Caco-2 (cell line): ENCODE results near the gene CSMD2. TPM values are rescaled to one million over a fixed set of nuclear protein-coding genes. Genes with fewer than 3 reads are reported as not detected.

Experiments used
- BruUV-seq: library from RNA; stranded (reverse); fragments of 400-500 nt; replicated peaks from 2 replicates; lab custom pipeline; 2021; lab: Mats Ljungman, UMichigan
- CTCF ChIA-PET: fragments of 300-600 bp; sonication (Branson Sonifier 250); formaldehyde crosslinking; loops from one replicate; lab custom pipeline; 2022; ENCODE audit warnings: antibody characterized with exemption; lab: Charles Lee
- POLR2A ChIA-PET: fragments of 300-600 bp; sonication (Branson Sonifier 250); formaldehyde crosslinking; loops from one replicate; lab custom pipeline; 2022; ENCODE audit warnings: antibody characterized with exemption; lab: Charles Lee
- DNase-seq, 2 experiments: peaks; one replicate each; pipeline versions ENCODE4 v3.0.0 to v3.0.0-alpha.2; 2020 to 2022
- H3K27me3 ChIP-seq: replicated peaks from 2 replicates; pipeline ENCODE4 v1.6.0; 2011; ENCODE audit warnings: low read length; ENCODE audit not compliant: control insufficient read depth, insufficient read depth
- H3K36me3 ChIP-seq: 2 replicates; pipeline ENCODE4 v1.5.1; 2011; ENCODE audit warnings: low read length; ENCODE audit not compliant: control insufficient read depth, insufficient read depth
- H3K4me1 ChIP-seq: fragments of 250-450 bp; sonication (Bioruptor Pico); 2 replicates; pipeline ENCODE4 v1.5.1; 2020; ENCODE audit warnings: mild to moderate bottlenecking
- H3K4me3 ChIP-seq: 2 replicates; pipeline ENCODE4 v1.5.1; 2011; ENCODE audit warnings: low read depth, mild to moderate bottlenecking, control low read depth, low read length
- H3K9me3 ChIP-seq: fragments of 250-450 bp; sonication (Bioruptor Pico); 2 replicates; pipeline ENCODE4 v1.5.1; 2020; ENCODE audit warnings: mild to moderate bottlenecking, moderate library complexity
- H3K27ac Mint-ChIP-seq: one replicate; pipeline ENCODE4 v1.8.0; 2022; ENCODE audit warnings: mixed read lengths; ENCODE audit not compliant: unreplicated experiment
- H3K27me3 Mint-ChIP-seq: one replicate; pipeline ENCODE4 v1.8.0; 2022; ENCODE audit warnings: mixed read lengths; ENCODE audit not compliant: insufficient read depth, unreplicated experiment
- H3K36me3 Mint-ChIP-seq: one replicate; pipeline ENCODE4 v1.8.0; 2022; ENCODE audit warnings: mild to moderate bottlenecking, mixed read lengths; ENCODE audit not compliant: insufficient read depth, unreplicated experiment
- H3K4me1 Mint-ChIP-seq: one replicate; pipeline ENCODE4 v1.8.0; 2022; ENCODE audit warnings: low read depth, mixed read lengths; ENCODE audit not compliant: unreplicated experiment
- H3K4me3 Mint-ChIP-seq: one replicate; pipeline ENCODE4 v1.8.0; 2022; ENCODE audit warnings: mild to moderate bottlenecking, moderate library complexity, mixed read lengths; ENCODE audit not compliant: unreplicated experiment
- H3K9me3 Mint-ChIP-seq: one replicate; pipeline ENCODE4 v1.8.0; 2022; ENCODE audit warnings: mixed read lengths; ENCODE audit not compliant: unreplicated experiment
- CTCF ChIP-seq, 2 experiments: fragments of 200-600 bp in 1 of 2; IDR thresholded peaks; 1 replicate in 1 of 2; 2 replicates in 1 of 2; pipeline versions ENCODE4 v1.5.1 to v1.8.0; 2011 to 2022; ENCODE audit warnings: antibody characterized with exemption in 1 of 2, control low read depth in 1 of 2, inconsistent platforms in 1 of 2, low read depth in 1 of 2, low read length in 1 of 2, mild to moderate bottlenecking in 1 of 2, moderate library complexity in 1 of 2; ENCODE audit not compliant: insufficient read depth in 1 of 2, severe bottlenecking in 1 of 2, unreplicated experiment in 1 of 2
- intact Hi-C: fragments of 100-400 bp; cut with micrococcal nuclease; formaldehyde crosslinking; loops from one replicate; pipeline ENCODE4 v1.10.0; 2022; ENCODE audit not compliant: unreplicated experiment
- total RNA-seq: library from RNA; stranded (reverse); gene quantifications from 2 replicates; pipeline ENCODE4 v1.2.3, GENCODE V29; 2022

Gene CSMD2
- total RNA-seq, 1 experiment from 2014 or later, result not detected

GRCh38 chr1:34013958-34014737 is 150.9 kb downstream of the CSMD2 start:
- TF ChIP-seq CTCF (IDR thresholded peaks at IDR 0.05; ENCODE audit: insufficient read depth in 1 of 2, low read depth in 1 of 2, low read length in 1 of 2, severe bottlenecking in 1 of 2, unreplicated experiment in 1 of 2), result peak in 1 of 2 experiments; percentile 6
- intact Hi-C loops, result no loop called here
- H3K36me3 Mint-ChIP-seq, result no peaks in the 10 kb centered on the region
- H3K27ac Mint-ChIP-seq, result no peak overlapping the region
- Histone ChIP-seq H3K27me3 (no peaks in the 10 kb centered on the region), H3K4me1 (no peaks in the 10 kb centered on the region), H3K9me3 (no peaks in the 10 kb centered on the region), H3K36me3 (no peaks in the 10 kb centered on the region), H3K4me3 (no peak overlapping the region)
- DNase-seq, result peak in 1 of 2 experiments; percentile 7
- BruUV-seq, result no TSS peak
- peaks cover 11% of the 10 kb centered on the region for H3K4me1 Mint-ChIP-seq
- H3K4me3 Mint-ChIP-seq, result no peak overlapping the region
- H3K27me3 Mint-ChIP-seq, result peaks cover 9% of the 10 kb centered on the region
- no peaks in the 10 kb centered on the region for H3K9me3 Mint-ChIP-seq
- CTCF ChIA-PET, result interaction anchor here (0.7 kb wide), 1 partner anchor 381 kb away, joined by 3 read pairs; no protein-coding TSS in a partner anchor
- POLR2A ChIA-PET, result no interaction called here

DNA sequence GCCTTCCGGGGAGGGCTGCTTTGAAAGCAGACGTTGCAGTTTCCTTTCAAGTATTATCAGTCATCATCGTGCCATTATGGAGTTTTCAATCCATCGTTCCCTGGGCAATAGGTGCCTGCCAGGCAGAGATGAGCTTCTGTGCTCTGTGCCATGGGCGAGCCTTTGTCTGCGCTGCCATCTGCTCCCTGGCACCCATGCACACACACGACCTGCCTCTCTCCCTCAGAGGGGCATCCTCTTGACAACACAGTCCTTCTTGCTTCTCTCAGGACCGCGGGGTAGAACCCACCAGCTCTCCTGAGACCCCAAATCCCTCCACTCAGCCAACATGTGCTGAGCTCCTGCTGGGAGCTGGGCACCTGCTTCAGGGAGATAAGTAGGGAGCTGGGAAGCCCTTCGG is 151.9 kb downstream of the CSMD2 start:
- no peak for TF ChIP-seq CTCF (IDR thresholded peaks at IDR 0.05; ENCODE audit: insufficient read depth in 1 of 2, low read depth in 1 of 2, low read length in 1 of 2, severe bottlenecking in 1 of 2, unreplicated experiment in 1 of 2)
- Mint-ChIP-seq H3K27ac (no peak overlapping the region), H3K9me3 (no peaks in the 10 kb centered on the region), H3K27me3 (peaks cover 14% of the 10 kb centered on the region), H3K4me3 (no peak overlapping the region), H3K4me1 (peaks cover 11% of the 10 kb centered on the region), H3K36me3 (no peaks in the 10 kb centered on the region)
- Histone ChIP-seq H3K4me1 (no peaks in the 10 kb centered on the region), H3K4me3 (no peak overlapping the region), H3K9me3 (no peaks in the 10 kb centered on the region), H3K27me3 (no peaks in the 10 kb centered on the region; the same call in 1 of the 2 replicates), H3K36me3 (no peaks in the 10 kb centered on the region)
- intact Hi-C loops, result no loop called here
- POLR2A ChIA-PET, result no interaction called here
- no peak for DNase-seq
- CTCF ChIA-PET, result no interaction called here
- no TSS peak for BruUV-seq

DNA sequence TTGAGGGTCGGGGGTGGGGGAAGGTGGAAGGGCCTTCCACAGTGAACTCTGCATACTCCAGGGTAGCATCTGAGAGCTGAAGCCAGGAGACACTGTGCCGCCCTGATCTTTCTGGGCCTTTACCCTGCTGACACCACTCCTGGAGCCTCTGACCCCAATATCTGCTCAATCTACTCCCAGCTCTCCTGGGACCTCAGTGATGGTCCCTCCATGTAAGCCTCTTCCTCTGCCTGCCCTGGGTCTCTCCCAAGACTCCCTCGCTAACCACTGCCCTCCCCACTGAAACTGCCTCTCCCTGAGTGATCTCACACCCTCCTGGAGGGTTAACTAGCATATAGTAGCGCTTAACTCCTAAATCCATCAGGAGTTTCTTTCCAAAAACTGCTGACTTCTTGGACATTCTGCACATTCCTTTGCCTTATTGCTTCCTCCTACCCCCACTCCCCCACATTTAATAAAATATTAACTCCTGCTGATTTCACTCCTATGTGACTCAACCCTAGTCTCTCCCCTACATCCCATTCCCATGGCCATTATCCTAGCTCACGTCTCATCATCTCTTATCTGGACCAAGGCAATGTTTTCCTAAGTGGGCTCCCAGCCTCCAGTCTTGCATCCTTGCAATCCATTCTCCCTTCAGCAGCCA is 155.6 kb downstream of the CSMD2 start:
- intact Hi-C loops, result no loop called here
- Mint-ChIP-seq H3K27ac (peak overlapping the region; percentile 46), H3K4me3 (no peak overlapping the region), H3K4me1 (peaks cover 11% of the 10 kb centered on the region), H3K27me3 (peaks cover 14% of the 10 kb centered on the region), H3K9me3 (no peaks in the 10 kb centered on the region), H3K36me3 (no peaks in the 10 kb centered on the region)
- Histone ChIP-seq H3K36me3 (no peaks in the 10 kb centered on the region), H3K4me1 (no peaks in the 10 kb centered on the region), H3K9me3 (no peaks in the 10 kb centered on the region), H3K4me3 (no peak overlapping the region), H3K27me3 (no peaks in the 10 kb centered on the region; the same call in 1 of the 2 replicates)
- no peak for TF ChIP-seq CTCF (IDR thresholded peaks at IDR 0.05; ENCODE audit: insufficient read depth in 1 of 2, low read depth in 1 of 2, low read length in 1 of 2, severe bottlenecking in 1 of 2, unreplicated experiment in 1 of 2)
- POLR2A ChIA-PET, result no interaction called here
- CTCF ChIA-PET, result no interaction called here
- BruUV-seq, result no TSS peak
- no peak for DNase-seq
